Glutamatergic neuron (in vitro differentiated cells): ENCODE results near the gene COL25A1. TPM values are rescaled to one million over a fixed set of nuclear protein-coding genes. Genes with fewer than 3 reads are reported as not detected.

ENCODE experiments used
- DNase-seq: peaks from one replicate; pipeline ENCODE4 v3.0.0; 2022
- H3K27ac Mint-ChIP-seq: one replicate; pipeline ENCODE4 v1.8.0; 2020; ENCODE audit warnings: mild to moderate bottlenecking, mixed read lengths, inconsistent platforms; ENCODE audit not compliant: unreplicated experiment
- H3K27me3 Mint-ChIP-seq: one replicate; pipeline ENCODE4 v1.8.0; 2020; ENCODE audit warnings: mild to moderate bottlenecking, moderate library complexity, mixed read lengths, inconsistent platforms; ENCODE audit not compliant: unreplicated experiment
- H3K36me3 Mint-ChIP-seq: one replicate; pipeline ENCODE4 v1.8.0; 2020; ENCODE audit warnings: mild to moderate bottlenecking, mixed read lengths, inconsistent platforms; ENCODE audit not compliant: unreplicated experiment
- H3K4me1 Mint-ChIP-seq: one replicate; pipeline ENCODE4 v1.8.0; 2020; ENCODE audit warnings: mild to moderate bottlenecking, low read depth, mixed read lengths, inconsistent platforms; ENCODE audit not compliant: unreplicated experiment
- H3K4me3 Mint-ChIP-seq: one replicate; pipeline ENCODE4 v1.8.0; 2020; ENCODE audit warnings: mild to moderate bottlenecking, mixed read lengths, inconsistent platforms; ENCODE audit not compliant: unreplicated experiment
- H3K9me3 Mint-ChIP-seq: one replicate; pipeline ENCODE4 v1.8.0; 2020; ENCODE audit warnings: mild to moderate bottlenecking, moderate library complexity, mixed read lengths, inconsistent platforms; ENCODE audit not compliant: unreplicated experiment
- total RNA-seq: library from RNA; stranded (reverse); fragmentation: NEBNext Ultra II Directional; extraction: Animal tissue kit (Norgen Biotek cat#: 25700); gene quantifications from one replicate; pipeline ENCODE4 v1.2.1, GENCODE V29; 2021; ENCODE audit not compliant: unreplicated experiment
- TF ChIP-seq, protein P1 (sequence below): fragments of 200-600 bp; sonication (generic); IDR thresholded peaks from one replicate; pipeline ENCODE4 v1.5.0; 2021; ENCODE audit not compliant: partially characterized antibody, unreplicated experiment

Gene COL25A1
- total RNA-seq, 1 donor from 2014 or later: 1.1 TPM

DNA sequence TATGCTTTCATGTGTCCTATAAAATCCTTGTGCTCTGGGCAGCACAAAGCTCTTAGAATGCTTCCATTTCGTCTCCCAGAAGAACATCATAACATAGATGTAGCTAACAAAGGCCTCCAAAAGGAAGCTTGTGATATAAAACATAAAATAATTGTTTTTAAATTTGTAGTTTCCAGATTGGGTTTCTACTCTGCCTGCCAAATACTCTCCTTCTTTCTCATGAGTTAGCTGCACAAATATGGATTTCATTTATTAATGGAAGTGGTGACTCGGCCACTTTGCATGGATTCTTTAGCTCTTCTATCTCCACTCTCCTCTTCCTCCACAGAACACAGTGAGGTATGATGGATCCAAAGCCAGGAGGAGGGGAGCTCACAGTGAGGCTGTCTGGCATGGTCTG lies 265.4 kb downstream of the COL25A1 start:
- H3K4me1 Mint-ChIP-seq: no peaks in the 10 kb centered on the region
- H3K36me3 Mint-ChIP-seq: no peaks in the 10 kb centered on the region
- H3K27me3 Mint-ChIP-seq: no peaks in the 10 kb centered on the region
- H3K9me3 Mint-ChIP-seq: peaks cover 3% of the 10 kb centered on the region
- no peak overlapping the region for H3K4me3 Mint-ChIP-seq
- TF ChIP-seq, protein P1, sequence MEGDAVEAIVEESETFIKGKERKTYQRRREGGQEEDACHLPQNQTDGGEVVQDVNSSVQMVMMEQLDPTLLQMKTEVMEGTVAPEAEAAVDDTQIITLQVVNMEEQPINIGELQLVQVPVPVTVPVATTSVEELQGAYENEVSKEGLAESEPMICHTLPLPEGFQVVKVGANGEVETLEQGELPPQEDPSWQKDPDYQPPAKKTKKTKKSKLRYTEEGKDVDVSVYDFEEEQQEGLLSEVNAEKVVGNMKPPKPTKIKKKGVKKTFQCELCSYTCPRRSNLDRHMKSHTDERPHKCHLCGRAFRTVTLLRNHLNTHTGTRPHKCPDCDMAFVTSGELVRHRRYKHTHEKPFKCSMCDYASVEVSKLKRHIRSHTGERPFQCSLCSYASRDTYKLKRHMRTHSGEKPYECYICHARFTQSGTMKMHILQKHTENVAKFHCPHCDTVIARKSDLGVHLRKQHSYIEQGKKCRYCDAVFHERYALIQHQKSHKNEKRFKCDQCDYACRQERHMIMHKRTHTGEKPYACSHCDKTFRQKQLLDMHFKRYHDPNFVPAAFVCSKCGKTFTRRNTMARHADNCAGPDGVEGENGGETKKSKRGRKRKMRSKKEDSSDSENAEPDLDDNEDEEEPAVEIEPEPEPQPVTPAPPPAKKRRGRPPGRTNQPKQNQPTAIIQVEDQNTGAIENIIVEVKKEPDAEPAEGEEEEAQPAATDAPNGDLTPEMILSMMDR: no peak
- DNase-seq: no peak
- H3K27ac Mint-ChIP-seq: no peak overlapping the region

DNA sequence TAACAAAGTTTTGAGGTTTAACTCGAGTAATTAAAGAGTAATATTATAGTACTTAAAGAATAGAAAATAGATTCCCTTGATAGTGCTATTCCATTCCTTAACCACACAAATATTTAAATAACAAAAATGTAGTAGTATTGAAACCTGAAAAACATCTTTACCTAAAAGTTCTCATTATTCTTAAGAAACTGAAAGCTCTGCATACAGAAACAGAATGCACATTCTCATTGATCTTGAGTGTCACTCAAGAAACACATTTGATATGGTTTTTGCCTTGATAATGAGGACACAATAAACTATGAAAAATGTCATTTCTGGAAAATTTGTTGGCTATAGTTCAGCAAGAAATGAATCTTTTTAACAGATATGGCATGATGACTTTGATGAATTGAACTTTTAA lies 268.5 kb downstream of the COL25A1 start:
- Mint-ChIP-seq H3K4me1 (no peaks in the 10 kb centered on the region), H3K9me3 (peaks cover 3% of the 10 kb centered on the region), H3K27ac (no peak overlapping the region), H3K4me3 (no peak overlapping the region), H3K36me3 (no peaks in the 10 kb centered on the region), H3K27me3 (no peaks in the 10 kb centered on the region)
- TF ChIP-seq, protein P1: no peak
- DNase-seq: no peak

DNA sequence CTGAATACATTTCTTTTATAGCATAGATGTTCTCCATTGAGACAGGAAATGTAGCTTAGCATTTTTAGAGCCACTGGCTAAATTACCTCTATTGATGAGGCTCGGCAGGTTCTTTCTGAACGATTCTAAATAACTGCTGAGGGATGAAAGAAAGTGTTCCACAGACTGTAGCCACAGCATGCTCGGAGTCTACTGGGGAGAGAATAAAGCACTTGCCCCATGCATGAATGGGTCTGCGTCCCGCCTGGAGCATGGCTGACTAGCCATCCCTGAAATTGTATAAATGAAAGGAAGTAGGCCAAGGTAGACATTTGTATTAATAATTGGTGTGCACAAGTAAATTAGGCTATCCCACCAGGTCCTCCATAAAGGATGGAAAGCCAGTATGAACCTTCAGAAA lies 269.8 kb downstream of the COL25A1 start:
- no peak overlapping the region for H3K4me3 Mint-ChIP-seq
- DNase-seq: no peak

DNA sequence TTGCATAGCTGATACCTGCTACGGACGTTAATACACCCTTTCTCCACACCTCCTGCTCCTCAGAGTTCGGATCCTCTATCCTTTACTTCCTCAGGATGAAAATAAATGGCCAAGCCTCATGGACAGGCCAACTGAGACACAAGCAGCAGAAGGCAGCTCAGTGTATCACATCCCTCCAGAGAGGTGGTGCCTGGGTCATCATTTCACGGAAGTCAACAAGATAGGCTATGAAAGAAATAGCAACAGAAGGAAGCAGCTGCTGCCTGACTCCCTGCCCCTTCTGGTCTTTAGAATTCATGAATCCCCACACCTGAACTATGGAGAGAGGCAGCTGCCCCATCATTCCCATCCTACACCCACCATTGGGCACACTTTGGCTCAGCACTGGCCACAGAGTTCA lies 272.5 kb downstream of the COL25A1 start:
- TF ChIP-seq, protein P1: no peak
- Mint-ChIP-seq H3K36me3 (no peaks in the 10 kb centered on the region), H3K4me3 (no peak overlapping the region), H3K27me3 (no peaks in the 10 kb centered on the region), H3K27ac (no peak overlapping the region), H3K9me3 (no peaks in the 10 kb centered on the region), H3K4me1 (no peaks in the 10 kb centered on the region)
- DNase-seq: no peak

More for the DNA sequence above, 269.8 kb downstream of the COL25A1 start:
- no peaks in the 10 kb centered on the region for H3K4me1 Mint-ChIP-seq
- no peaks in the 10 kb centered on the region for H3K36me3 Mint-ChIP-seq
- H3K9me3 Mint-ChIP-seq: no peaks in the 10 kb centered on the region
- TF ChIP-seq, protein P1: no peak
- no peaks in the 10 kb centered on the region for H3K27me3 Mint-ChIP-seq
- H3K27ac Mint-ChIP-seq: no peak overlapping the region

DNA sequence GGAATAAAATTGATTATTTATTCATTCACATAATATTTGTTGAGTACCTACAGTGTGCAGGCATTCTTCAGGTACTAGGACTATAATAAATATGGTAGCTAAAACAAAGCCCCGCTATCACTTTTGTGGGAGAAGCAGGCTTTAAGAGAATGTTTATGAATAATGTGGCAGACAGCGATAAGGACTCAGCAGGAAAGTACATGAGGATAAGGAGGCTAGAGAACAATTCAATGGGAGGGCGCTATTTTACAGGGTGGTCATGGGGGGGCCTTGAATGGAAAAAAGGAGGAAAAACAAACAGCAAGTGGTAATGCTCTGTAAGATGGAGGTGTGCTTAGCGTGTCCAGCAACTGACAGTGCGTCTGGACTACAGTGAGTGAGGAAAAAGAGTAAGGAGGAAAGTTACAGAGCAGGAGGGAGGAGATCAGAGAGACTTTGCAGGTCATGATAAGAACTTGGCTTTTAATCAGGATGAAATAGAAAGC lies 275.4 kb downstream of the COL25A1 start:
- peaks cover under 1% of the 10 kb centered on the region for H3K9me3 Mint-ChIP-seq
- no peak for DNase-seq
- no peaks in the 10 kb centered on the region for H3K4me1 Mint-ChIP-seq
- H3K27me3 Mint-ChIP-seq: no peaks in the 10 kb centered on the region
- TF ChIP-seq, protein P1: no peak
- no peak overlapping the region for H3K4me3 Mint-ChIP-seq
- peaks cover 8% of the 10 kb centered on the region for H3K36me3 Mint-ChIP-seq
- H3K27ac Mint-ChIP-seq: no peak overlapping the region
